Stimulated activated CD4-positive, alpha-beta T cell treated with anti-CD3 and anti-CD28 coated beads, Interleukin-12 subunit alpha, Interleukin-12 subunit beta, amount 100 ng/mL, for 4 hours (primary cell): ENCODE measurements around the gene EIF6.
"Not testable (repeated sequence)": the region's sequence is repeated elsewhere in the genome, so short reads cannot be mapped to it uniquely, and the experiment has no call there.

Source experiments
- DNase-seq: peaks from one replicate; pipeline ENCODE4 v3.0.0-alpha.2; 2020

EIF6 gene

DNA sequence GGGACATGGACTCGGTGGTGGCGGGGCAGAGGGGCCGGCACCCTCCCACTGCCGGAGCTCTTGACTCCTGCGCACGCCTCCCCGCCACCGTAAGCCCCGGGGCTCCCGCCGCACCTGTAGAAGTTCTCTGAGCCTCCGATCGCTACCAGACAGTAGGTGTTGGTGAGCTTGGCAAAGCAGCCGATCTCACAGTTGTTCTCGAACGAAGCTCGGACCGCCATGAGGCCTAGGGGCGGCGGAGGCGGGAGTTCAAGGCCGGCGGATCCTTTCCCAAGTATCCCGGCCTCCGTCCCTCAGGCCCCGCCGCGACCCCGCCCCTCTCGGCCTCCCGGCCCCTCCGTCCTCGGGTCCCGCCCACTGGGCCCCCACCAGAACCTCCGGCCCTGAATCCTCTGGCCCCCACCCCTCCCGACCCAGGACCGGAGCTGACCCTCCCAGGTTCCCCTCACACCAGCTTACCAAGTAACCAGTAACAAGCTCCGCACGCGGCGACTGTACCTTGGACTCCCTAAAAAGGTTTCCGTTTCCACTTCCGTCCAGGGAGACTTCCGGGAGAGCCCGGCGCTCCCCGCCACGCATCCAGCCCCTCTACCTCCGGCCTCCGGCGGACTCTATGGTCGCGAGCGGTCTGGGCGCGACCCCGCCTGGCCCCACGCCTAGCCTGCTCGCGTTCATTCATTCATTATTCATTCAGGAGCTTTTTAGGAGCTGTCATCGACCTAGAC lies at the start of gene EIF6:
EIF6 (minus strand) TSS at position 506 of the 725 bp plus-strand sequence; CDS start at position 221, 285 bp downstream.
- DNase-seq = peak; percentile 73

DNA sequence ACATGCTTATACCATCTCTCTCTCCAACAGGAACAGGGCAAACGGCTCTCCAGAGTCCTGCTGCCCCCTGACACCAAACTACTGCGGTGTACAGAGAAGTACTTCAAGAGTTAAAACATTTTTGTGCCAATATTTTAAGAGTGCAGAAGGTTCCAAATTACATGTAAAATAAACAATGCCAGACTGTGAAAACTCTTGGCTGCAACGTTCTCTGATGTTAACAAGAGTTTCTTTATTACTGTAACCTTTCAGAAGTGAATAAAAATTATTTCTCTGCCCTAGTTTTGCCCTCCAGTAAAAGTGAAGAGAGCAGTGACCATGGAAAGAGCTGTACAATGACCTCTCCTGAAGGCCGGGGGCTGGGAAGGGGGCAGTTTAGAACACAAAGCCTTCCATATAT lies 49.0 kb upstream of the EIF6 start:
- no peak for DNase-seq

DNA sequence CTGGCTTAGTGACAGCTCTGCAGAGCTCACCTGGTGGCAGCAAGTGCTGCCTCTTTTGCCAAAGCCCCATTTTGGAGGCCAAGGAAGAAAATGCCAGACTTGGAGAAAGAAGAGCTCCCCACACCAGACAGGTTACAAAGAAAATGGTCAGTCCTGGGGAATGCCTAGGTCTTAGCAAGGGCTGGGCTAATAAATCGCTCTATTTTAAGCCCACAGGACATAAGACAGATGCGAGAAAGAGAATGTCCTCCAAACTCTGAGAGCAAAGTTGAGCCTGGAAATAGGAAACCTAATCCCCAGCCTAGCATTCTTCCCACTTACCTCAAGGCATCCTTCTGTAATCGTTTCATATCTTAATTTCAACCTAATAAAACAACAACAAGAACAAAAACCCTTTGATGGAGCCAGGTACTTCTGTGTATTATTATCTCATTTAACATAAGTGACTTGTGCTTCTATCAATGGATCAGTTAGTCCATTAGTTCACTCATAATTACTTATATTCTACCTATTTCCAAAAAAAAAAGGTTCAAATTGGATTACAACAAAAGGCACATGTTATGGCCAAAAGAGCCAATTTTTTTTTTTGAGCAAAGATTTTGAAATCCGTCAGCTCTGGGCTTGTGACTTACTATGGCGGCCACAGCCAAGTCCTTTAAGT lies 48.1 kb upstream of the EIF6 start:
- no peak for DNase-seq

DNA sequence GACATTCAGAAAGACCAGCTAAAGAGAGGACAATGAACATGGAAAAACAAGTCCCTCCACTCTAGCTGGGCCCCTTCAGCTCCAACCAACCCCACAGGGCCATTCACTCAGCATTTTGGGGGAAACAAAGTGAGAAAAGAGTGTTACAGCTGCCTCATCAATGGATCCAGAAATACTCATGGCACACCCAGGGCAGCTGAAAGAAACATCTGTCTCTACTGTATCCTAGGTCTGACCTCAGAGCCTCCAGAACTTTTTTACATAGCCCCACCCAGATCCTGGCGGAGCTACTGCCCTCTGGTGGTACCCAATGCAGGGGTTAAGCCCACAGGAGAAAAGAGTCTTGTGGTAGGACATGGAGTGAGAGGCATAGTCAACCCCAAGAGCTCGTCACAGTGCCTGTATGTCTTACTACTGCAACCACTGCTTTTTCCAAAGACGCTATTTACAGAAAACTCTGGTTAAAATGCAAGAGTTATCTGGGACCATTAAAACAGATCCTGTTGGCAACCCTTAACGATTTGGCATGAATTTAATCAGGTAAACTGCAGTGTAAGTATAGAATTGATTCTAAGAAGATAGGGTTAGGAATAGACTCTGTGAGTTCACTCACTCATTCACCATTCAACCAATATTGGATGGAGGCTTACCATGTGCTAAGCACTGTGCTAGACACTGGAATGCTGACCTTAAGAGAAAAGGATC lies 45.0 kb upstream of the EIF6 start:
- peak; percentile 30 for DNase-seq

DNA sequence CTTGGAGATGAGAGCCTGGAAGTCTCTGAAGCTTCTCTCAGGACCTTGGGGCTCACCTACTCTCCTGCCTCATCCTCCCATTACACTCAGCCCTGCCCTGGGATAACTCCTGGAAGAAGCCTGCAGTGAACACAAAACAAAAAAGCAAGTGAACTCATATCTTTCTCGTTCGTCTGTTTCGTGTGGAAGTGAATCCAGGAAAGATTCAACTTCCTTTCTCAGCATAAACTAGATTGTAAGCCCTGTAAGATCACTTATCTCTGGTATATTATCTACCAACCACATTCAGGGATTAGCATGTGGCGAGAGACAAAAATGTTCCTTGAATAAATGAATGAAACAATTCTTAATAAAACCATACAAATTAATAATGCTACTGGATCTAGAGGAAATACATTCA lies 44.1 kb upstream of the EIF6 start:
- DNase-seq = no peak

DNA sequence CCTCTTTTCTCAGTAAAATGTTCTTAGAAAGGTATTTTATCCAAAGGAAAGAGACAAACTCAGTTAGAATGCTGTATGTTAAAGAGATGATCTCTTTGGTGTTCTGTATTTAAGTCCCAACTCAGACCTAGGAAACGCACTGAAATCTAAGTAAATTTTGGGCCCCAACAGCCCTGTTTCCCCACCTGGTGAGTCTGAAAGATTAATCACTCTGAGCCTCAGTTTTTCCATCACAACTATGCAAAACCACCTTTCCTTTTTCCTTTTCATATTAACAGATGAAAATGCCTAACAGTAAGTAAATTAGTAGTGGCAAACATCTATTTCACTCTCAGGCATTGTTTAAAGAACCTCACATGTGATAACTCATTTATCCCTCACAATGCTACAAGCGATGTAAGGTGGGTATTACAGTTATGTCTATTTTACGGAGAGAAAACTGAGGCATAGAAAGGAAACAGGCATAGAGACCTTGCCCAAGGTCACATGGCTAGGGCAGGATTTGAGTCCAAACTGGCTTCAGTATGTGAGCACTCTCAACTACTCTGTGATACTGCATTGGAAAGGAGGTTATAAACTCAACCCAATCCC lies 43.6 kb upstream of the EIF6 start:
- no peak for DNase-seq

DNA sequence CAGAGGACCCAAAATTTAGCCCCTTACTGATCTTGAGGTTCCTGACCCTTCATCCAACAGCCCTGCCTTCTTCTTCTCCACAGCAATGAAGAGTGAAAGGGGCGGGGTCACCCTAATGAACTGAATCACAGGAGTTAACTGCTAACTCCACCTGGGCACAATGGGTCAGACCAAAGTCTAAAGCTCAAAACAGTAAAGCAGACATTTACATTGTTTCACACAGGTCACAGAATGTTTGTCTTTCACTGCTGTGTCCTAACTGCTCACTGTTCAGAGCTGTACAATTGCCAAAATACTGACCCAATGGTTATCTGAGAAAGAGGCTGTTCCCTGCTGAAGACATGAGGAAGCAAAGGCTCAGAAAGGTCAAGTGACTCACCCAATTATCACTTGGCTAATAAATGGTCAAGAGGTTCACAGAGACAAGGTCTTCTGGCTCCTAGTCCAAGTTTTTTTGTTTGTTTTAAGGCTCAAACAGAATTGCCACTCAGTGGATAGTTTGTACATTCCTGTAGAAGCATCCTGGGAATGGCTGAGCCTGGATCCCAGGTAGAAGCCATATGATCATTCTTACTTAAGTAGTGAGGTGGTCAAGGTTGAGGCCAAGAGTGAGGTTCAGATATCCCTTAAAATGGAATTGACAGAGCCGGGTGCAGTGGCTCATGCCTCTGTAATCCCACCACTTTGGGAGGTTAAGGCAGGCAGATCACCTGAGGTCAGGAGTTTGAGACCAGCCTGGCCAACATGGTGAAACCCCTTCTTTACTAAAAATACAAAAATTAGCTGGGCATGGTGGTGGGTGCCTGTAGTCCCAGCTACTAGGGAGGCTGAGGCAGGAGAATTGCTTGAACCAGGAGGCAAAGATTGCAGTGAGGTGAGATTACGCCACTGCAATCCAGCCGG lies 42.8 kb upstream of the EIF6 start:
- no peak for DNase-seq

DNA sequence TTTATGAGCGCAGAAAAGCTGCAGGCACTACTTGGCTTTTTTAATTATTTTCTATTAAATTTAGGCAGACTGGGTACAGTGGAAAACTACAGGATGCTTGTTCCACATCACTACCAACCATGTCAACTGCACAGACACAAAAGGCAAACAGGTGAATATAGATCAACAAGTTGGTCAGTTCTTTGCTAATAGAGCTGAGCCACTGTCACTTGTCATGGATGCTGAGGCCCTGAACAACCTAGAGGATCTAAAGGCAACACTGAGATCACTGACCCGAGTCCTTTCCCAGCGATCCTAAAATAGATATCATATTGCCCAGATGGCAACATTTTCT lies 42.1 kb upstream of the EIF6 start:
- no peak for DNase-seq

DNA sequence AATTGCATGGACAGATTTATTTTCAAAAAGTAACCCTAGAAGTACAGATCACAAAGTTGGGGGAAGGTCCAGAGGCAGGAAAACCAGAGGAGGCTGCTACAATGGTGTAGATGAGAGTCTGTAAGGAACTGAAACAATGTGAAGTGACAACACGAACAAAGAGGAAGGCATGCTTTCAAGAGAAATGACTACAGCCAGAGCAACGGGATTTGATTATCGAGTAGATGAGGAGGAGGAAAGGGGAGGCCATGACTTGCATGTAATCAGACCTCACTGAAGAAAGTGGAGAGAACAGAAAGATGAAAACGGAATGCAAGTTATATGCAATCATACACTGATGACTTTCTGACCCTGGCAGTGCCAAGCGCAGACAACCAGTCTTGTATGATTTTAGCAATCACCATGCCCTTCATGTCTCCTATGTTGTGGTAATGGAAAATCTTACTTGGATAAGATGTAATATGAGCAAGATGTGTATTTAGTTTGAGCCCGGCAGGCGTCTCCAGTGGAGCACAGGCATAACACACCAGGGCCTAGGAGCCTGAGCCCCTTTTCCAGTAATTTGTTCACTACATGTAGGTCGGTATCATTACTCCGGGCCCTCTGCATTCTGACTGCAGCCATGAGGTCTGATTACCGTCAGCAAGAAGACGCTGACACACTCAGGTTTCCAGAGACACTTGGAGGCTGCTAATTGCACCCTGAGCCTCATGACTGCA lies 41.6 kb upstream of the EIF6 start:
- no peak for DNase-seq

DNA sequence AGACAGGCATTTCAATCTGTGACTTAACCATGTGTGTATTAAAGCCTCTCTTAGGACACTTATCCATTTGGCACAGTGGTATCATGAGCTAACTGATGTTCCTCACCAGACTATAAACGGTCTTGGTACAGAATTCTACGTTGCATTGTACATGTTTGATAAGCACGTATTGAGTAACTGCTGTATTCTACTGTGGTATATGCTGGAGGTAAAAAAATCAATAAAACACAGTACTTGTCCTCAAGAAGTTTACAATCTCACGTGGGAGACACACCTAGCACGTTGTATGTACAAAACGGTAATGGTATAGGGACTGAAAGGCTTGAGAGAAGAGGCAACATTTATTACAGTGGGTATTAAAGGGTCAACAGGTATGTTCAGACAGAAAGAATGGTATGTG lies 40.8 kb upstream of the EIF6 start:
- no peak for DNase-seq

DNA sequence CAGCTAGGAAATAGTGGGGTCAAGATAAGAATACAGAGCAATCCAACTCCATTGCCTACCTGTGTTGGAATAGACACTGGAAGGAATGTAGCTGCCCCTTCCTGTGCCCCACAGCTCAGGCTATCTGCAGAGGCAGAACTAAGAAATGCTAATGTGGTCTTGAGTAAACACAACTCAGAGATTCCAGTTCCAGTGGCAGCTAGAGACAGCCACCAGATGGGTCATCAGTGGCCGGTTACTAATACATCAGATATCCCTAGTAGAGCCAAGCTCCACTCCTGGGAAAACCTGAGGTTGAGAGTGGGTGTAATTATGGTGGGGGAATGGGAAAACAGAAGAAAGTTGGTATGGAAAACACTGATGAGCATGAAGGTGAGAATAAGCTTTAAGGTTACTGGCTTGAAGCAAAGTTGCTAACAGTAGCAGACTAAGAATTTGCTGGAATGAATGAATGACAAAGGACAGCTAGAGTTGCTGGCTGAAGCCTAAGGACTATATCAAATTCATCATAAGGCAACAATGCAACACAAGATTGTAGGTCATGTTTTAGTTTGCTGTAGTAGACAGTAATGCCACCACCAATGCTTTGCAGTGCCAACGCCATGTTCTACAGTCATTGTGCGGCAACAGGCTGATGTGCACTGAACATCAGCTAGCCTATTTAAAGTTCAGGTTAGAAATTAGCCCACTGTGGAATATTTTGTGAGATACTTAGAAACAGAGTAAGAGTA lies 36.0 kb upstream of the EIF6 start:
- no peak for DNase-seq

DNA sequence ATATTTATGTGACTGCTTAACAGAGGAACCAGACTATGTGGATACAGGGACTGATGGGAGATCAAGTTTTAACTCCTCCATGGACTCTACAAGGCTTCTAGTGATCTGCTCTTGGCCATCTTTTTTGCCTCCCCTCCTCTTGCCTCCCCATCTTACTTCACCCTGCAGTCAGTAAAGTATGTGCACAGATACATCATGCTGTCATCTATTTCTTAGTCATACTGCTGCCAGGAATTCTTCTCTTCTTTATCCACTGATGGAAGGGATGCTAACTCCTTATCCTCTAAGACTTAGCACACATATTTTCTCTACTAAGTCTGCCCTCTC lies 35.3 kb upstream of the EIF6 start:
- no peak for DNase-seq

DNA sequence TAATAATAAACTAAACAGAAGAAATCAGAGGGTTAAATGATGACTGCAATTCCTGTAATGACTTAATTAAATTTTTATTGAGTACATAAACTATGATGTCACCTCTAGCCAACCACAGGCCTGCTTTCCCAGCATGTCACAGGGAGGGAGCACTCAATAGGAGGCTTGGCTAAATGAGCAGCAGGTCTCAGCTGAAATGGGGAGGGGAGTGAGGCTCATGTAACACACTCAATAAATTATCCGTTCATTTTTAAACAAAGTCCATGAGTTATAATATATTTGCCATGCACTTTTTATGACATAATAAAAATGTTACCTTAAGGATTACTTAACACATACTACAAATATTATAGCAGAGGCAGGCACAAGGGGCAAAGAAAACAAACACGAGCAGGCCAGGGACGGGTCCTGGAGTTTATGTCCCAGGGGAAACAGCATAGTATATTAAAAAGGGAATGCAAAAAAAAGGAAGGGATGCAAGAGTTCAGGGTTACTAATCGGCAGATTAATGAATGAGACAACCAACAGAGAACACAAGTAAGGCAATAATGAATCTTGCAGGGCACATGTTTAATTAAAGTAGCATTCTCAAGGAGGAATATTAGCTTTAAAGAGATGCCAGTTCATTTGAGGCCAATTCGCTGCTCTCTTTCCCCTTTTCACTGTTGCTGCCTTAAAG lies 34.8 kb upstream of the EIF6 start:
- no peak for DNase-seq

DNA sequence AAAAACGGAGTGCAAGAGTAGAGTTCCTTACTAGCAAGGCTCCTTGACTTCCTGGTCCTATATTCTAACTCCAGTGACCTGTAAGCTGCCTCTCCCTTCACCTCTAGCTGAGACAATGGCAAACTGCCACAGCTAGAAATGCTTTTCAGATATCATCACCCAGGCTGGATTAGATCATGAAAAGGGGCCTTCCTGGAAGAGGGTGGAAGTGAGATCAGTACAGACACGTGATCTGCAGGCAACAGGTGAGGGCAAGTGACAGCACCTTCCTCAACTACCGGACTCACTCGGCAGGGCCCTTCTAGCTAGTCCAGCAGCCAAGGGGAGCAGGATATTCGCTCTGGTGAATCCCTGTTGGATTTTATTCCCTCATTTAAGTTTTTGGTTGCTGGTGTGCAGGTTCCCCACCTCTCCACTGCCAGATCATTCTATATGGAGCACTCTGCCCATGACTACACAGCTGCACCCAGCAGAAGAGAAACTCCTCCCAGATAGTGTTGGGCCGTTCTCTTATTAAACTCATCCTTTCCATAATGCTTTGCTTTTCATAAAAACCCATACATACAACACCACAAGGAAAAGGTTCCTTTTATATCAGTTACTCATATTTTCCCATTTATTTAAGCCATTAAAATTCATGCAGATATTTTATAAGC lies 34.1 kb upstream of the EIF6 start:
- DNase-seq = no peak

DNA sequence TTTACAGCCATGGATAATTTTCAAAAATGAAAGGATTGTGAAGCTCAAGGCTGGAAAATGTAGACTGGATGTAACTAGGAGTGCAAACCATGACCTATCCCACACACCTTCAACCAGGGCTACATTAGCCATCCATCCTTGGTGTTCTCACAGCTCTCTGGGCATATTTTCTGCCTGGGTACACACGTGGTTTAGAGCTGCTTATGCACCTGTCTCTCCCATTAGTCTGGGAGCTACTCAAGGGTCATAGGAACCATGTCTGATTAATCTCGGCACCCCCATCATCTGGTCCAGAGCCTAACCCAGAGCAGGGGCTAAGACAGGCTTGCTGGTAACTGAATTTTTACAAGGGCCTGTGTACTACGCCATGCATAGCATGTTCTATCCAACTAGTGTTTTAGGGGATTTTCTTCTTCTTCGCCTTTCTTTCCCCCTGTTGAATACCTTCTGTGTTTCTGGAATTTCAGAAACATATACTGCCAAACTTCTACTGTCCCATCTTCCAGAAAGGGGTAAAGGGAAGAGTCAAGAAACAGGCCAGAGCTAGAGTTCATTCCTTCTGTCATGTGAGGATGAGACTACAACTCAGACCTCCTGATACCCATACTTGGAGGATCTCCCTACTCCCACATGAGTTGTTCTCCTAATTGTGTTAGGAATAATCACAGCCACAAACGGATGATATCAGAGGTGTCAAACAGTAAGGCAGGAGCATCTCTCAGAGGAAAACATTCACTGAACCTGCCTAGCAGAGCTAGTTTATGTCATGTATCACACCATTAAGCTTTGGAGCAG lies 33.0 kb upstream of the EIF6 start:
- DNase-seq = no peak

DNA sequence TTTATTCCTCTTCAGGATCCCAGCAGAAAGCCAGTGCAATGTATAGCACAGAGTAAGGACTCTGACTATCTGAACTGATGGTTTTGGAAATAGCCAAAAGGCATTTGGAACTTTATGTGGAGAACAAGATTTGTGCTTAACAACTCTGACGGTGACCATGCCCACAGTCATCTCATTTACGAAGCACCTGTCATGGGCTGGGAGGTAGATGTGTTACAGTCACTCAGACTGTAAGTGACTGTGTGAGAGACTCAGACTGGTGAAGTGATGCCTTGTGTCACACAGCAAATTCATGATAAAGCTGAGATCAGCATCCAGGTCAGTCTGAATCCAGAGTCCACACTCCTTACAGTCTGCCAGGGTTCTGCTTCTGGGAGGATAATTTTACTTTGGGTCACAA lies 31.5 kb upstream of the EIF6 start:
- no peak for DNase-seq

DNA sequence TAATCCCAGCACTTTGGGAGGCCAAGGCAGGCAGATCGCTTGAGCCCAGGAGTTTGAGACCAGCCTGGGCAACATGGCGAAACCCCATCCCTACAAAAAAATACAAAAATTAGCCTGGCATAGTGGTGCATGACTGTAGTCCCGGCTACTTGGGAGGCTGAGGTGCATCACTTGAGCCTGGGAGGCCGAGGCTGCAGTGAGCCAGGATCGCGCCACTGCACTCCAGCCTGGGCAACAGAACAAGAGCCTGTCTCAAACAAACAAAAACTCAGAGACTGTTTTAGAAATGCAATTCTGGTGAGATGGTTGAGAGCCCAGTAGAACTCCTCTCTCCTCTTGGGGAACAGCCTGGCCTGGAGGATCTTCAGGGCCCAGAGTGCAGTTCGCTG lies 31.1 kb upstream of the EIF6 start:
- not testable (repeated sequence) for DNase-seq

DNA sequence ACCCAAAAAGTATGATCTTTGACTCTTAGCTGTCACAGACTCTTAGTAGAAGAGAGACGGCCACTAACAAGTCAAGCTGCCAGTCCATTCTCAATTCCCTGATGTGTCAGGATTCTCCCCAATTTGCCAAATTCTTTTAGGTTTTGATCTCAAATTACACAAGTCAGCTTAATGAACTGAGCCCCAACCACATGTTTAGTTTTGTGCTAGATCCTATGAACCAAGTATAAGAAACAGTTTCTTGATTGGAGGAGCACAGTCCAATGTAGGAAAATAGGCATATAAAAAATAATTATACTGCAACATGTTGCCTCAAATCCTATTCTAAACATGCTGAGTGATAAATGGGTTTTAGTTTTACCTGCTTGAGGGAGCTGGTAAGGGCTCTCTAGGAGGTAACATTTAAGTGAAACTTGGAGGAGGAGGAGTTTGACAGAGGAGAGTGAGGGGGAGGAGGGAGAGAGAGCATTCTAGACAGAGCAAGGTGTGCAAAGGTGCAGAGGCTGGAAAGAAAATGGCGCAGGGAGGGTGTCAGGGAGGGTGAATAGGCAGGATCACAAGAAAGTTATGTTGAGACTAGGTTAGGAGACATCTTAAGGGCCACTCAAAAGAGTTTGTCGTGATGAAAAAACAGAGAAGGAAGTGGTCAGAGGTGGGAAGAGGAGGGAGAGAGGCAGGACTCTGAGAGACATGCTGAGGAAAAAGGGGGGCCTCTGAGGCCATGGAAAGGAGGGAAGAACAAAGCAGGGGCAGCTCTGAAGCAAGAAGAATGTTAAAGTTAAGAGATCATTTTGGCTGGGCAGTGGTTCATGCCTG lies 30.5 kb upstream of the EIF6 start:
- DNase-seq = no peak

DNA sequence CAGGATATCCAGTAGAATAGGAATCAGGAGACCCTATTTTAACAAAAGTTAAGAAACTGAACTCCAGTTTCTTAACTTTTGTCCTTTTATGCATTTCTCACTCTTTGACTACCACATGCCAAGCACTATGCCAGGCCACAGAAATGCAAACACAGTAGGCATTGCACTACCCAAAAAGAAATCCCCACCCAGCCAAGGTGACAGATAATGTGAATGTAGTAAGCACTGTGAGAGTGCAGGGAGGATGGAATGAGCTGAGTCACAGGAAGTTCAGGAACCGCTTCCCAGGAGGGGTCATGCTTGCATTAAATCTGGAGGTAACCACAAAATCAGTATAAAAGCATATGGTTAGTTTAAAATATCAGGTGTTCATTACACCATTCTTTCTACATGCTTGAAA lies 27.7 kb upstream of the EIF6 start:
- no peak for DNase-seq
